K562 (cell line): ENCODE results near the gene HS2ST1. TPM values are rescaled to one million over a fixed set of nuclear protein-coding genes. Genes with fewer than 3 reads are reported as not detected.

Experiments
- CGGBP1 ChIP-seq: fragments of 250-450 bp; sonication (Bioruptor Pico); IDR thresholded peaks from 2 replicates; pipeline ENCODE4 v1.9.0; 2021; ENCODE audit warnings: mild to moderate bottlenecking
- CHD2 ChIP-seq: IDR thresholded peaks from 2 replicates; pipeline ENCODE4 v1.6.1; 2011; ENCODE audit warnings: low read depth, low read length
- CREB3L1 ChIP-seq: fragments of 450-650 bp; IDR thresholded peaks from 2 replicates; pipeline ENCODE4 v1.6.1; 2014; ENCODE audit warnings: low read depth, mild to moderate bottlenecking, moderate library complexity, borderline replicate concordance
- CTCF ChIP-seq, 3 experiments: IDR thresholded peaks in 2 of 3; conservative IDR thresholded peaks in 1 of 3; 2 replicates each; pipeline ENCODE4 v1.5.1; 2011 to 2012; ENCODE audit warnings: low read length in 3 of 3, mild to moderate bottlenecking in 3 of 3, control low read depth in 2 of 3, improper control_type of control experiment in 1 of 3, inconsistent platforms in 1 of 3, low read depth in 1 of 3, mixed read lengths in 1 of 3, moderate library complexity in 1 of 3; ENCODE audit not compliant: insufficient read depth in 2 of 3
- HNRNPLL ChIP-seq: fragments of 200-400 bp; formaldehyde crosslinking; IDR thresholded peaks from 2 replicates; pipeline ENCODE4 v1.6.1; 2017; ENCODE audit warnings: low read length, low read depth, mild to moderate bottlenecking; ENCODE audit not compliant: poor library complexity, severe bottlenecking
- MAFK ChIP-seq: IDR thresholded peaks from 2 replicates; pipeline ENCODE4 v1.6.1; 2011; ENCODE audit warnings: low read length, improper control_type of control experiment
- MAZ ChIP-seq, 2 experiments: fragments of 450-650 bp in 1 of 2; sonication (generic) in 1 of 2; formaldehyde crosslinking; IDR thresholded peaks in 1 of 2; conservative IDR thresholded peaks in 1 of 2; 2 replicates each; pipeline versions ENCODE4 v1.4.0 to v1.5.0; 2020; ENCODE audit warnings: mild to moderate bottlenecking in 1 of 2, missing genetic modification reagents in 1 of 2
- NCOA6 ChIP-seq: fragments of 450-650 bp; IDR thresholded peaks from 2 replicates; pipeline ENCODE4 v1.6.1; 2017; ENCODE audit warnings: mild to moderate bottlenecking
- NR2C2 ChIP-seq, 2 experiments: fragments of 200-800 bp in 1 of 2; sonication (Bioruptor generic) in 1 of 2; sonication (generic) in 1 of 2; formaldehyde crosslinking in 1 of 2; IDR thresholded peaks; 2 replicates each; pipeline versions ENCODE4 v1.6.1 to v1.8.0; 2016 to 2022; ENCODE audit warnings: mild to moderate bottlenecking in 1 of 2, missing compliant biosample characterization in 1 of 2, missing genetic modification characterization in 1 of 2, missing genetic modification reagents in 1 of 2
- PBX2 ChIP-seq, 2 experiments: IDR thresholded peaks in 1 of 2; conservative IDR thresholded peaks in 1 of 2; 2 replicates each; pipeline ENCODE4 v1.6.1; 2016; ENCODE audit warnings: low read depth in 2 of 2, mild to moderate bottlenecking in 1 of 2, missing compliant biosample characterization in 1 of 2, missing genetic modification characterization in 1 of 2, moderate library complexity in 1 of 2
- PCBP2 ChIP-seq: fragments of 200-400 bp; formaldehyde crosslinking; IDR thresholded peaks from 2 replicates; pipeline ENCODE4 v1.6.1; 2018; ENCODE audit warnings: low read length, low read depth, mild to moderate bottlenecking, moderate library complexity; ENCODE audit not compliant: poor library complexity, severe bottlenecking
- XRCC3 ChIP-seq: fragments of 450-650 bp; IDR thresholded peaks from 2 replicates; pipeline ENCODE4 v1.6.1; 2017; ENCODE audit warnings: mild to moderate bottlenecking, moderate library complexity
- ZBTB26 ChIP-seq: fragments of 450-650 bp; formaldehyde crosslinking; IDR thresholded peaks from 2 replicates; pipeline ENCODE4 v1.4.0; 2022; ENCODE audit warnings: missing genetic modification characterization
- ZC3H8 ChIP-seq: fragments of 450-650 bp; IDR thresholded peaks from 2 replicates; pipeline ENCODE4 v1.6.1; 2017
- ZFP30 ChIP-seq: fragments of 250-450 bp; sonication (Bioruptor Pico); IDR thresholded peaks from 2 replicates; pipeline ENCODE4 v1.8.0; 2022; ENCODE audit warnings: moderate library complexity, mild to moderate bottlenecking, inconsistent platforms, borderline replicate concordance
- ZNF197 ChIP-seq: fragments of 200-800 bp; sonication (Bioruptor generic); IDR thresholded peaks from 2 replicates; pipeline ENCODE4 v1.6.1; 2016; ENCODE audit warnings: low read depth, missing genetic modification characterization, missing compliant biosample characterization
- ZNF780A ChIP-seq: fragments of 250-450 bp; sonication (Bioruptor Pico); IDR thresholded peaks from 2 replicates; pipeline ENCODE4 v1.5.0; 2021; ENCODE audit warnings: mild to moderate bottlenecking
- polyA plus RNA-seq, 8 experiments: library from polyadenylated mRNA; depleted of rRNA in 4 of 8; stranded (reverse) in 5 of 8; unstranded in 3 of 8; fragments of >200 nt; fragmentation: Nextera tagmentation in 2 of 8; fragmentation: Illumina TruSeq in 1 of 8; extraction: Ambion mirVana in 2 of 8; extraction: Trizol in 1 of 8; gene quantifications; 2 replicates each; pipeline versions ENCODE4 v1.2.1 to v1.2.3, GENCODE V29; 2011 to 2014; ENCODE audit warnings: inconsistent platforms in 1 of 8, missing spikeins in 1 of 8
- total RNA-seq, 7 experiments: library from RNA; depleted of rRNA in 6 of 7; stranded (reverse); fragments of >200 nt in 6 of 7; fragmentation: Illumina TruSeq in 2 of 7; extraction: Trizol in 2 of 7; gene quantifications; 2 replicates each; pipeline versions ENCODE4 v1.2.1 to v1.2.3, GENCODE V29; 2011 to 2021; ENCODE audit warnings: low replicate concordance in 1 of 7

The HS2ST1 gene
- total and polyA plus RNA-seq, 9 of the 15 experiments (the other 6 are each of a cell fraction or from before 2014, with no cell fraction given) = 7.7 to 43.3 (median 25.8) TPM

GRCh38 chr1:86913896-86914600, 387 bp upstream of the HS2ST1 start, which contains the start of gene SELENOF (continued):
- TF ChIP-seq NCOA6 (no peak), MAZ (CRISPR knock-in tag; conservative IDR thresholded peaks at IDR 0.05 in 1 of 2, IDR thresholded peaks at IDR 0.05 in 1 of 2) (peak in 1 of 2 experiments; percentile 47; a peak in 1 of 4 replicates), HNRNPLL (no peak), MAFK (no peak), CGGBP1 (CRISPR knock-in tag) (no peak), ZC3H8 (no peak), ZFP30 (CRISPR knock-in tag) (no peak), CTCF (IDR thresholded peaks at IDR 0.05 in 2 of 3, conservative IDR thresholded peaks at IDR 0.05 in 1 of 3; ENCODE audit: insufficient read depth in 2 of 3, low read depth in 1 of 3, low read length in 3 of 3) (no peak), ZNF197 (CRISPR knock-in tag) (no peak), XRCC3 (no peak), PBX2 (CRISPR knock-in tag; IDR thresholded peaks at IDR 0.05; ENCODE audit: low read depth) (no peak), PBX2 (tag; conservative IDR thresholded peaks at IDR 0.05; ENCODE audit: low read depth) (no peak), CHD2 (peak; percentile 42; the same call in 1 of the 2 replicates), ZBTB26 (CRISPR knock-in tag) (no peak), NR2C2 (CRISPR knock-in tag; IDR thresholded peaks at IDR 0.05) (no peak), NR2C2 (tag; IDR thresholded peaks at IDR 0.05) (no peak), ZNF780A (no peak), PCBP2 (no peak), CREB3L1 (peak; percentile 96)
